ENCODE results near the gene LRRC72. TPM values are rescaled to one million over a fixed set of nuclear protein-coding genes. Genes with fewer than 3 reads are reported as not detected.

The LRRC72 gene
- total RNA-seq, 1 experiment from 2014 or later, result not detected

- BruUV-seq (replicated peaks), result no TSS peak
- DNase-seq (ENCODE audit: low read depth, low spot score) (no peak), ATAC-seq (no peak)
- no peak overlapping the region for H3K27ac ChIP-seq (ENCODE audit: low read length)
- TF ChIP-seq CTCF (IDR thresholded peaks at IDR 0.05) (no peak), SIN3A (IDR thresholded peaks at IDR 0.05; ENCODE audit: borderline replicate concordance, insufficient read depth, low read depth, low read length) (no peak), TCF7L2 (IDR thresholded peaks at IDR 0.05; ENCODE audit: low read depth, low read length) (no peak), POLR2AphosphoS5 (IDR thresholded peaks at IDR 0.05; ENCODE audit: low read depth, low read length) (no peak), REST (IDR thresholded peaks at IDR 0.05; ENCODE audit: insufficient read depth in 1 of 2, low read depth in 2 of 2, low read length in 1 of 2) (no peak)
- in situ Hi-C loops (cut with HindIII; ENCODE audit: low pct_unique_long_range_greater_than_20kb, low sequenced_read_pairs), result no loop called here
- no peaks in the 10 kb centered on the region for H3K4me1 ChIP-seq (ENCODE audit: control insufficient read depth, insufficient read depth, low read length)
- H3K4me3 ChIP-seq (ENCODE audit: low read depth in 2 of 2, low read length in 2 of 2), result no peak overlapping the region
- CTCF ChIA-PET, result no interaction called here
- H3K27me3 ChIP-seq (ENCODE audit: control insufficient read depth, insufficient read depth, low read length), result peaks cover 2% of the 10 kb centered on the region; the same call in 1 of the 2 replicates
- POLR2A ChIA-PET, result no interaction called here
- intact Hi-C loops (cut with micrococcal nuclease; ENCODE audit: unreplicated experiment), result no loop called here
- no peaks in the 10 kb centered on the region for H3K36me3 ChIP-seq (ENCODE audit: control insufficient read depth, insufficient read depth, low read length)
- H3K9me3 ChIP-seq (ENCODE audit: control insufficient read depth, insufficient read depth, low read depth, low read length), result no peaks in the 10 kb centered on the region
These were observed 16.8 kb downstream of the LRRC72 start for GRCh38 chr7:16543456-16543855.

- CTCF ChIA-PET, result no interaction called here
- in situ Hi-C loops (cut with HindIII; ENCODE audit: low pct_unique_long_range_greater_than_20kb, low sequenced_read_pairs), result no loop called here
- Histone ChIP-seq H3K27me3 (ENCODE audit: control insufficient read depth, insufficient read depth, low read length) (peaks cover 5% of the 10 kb centered on the region), H3K36me3 (ENCODE audit: control insufficient read depth, insufficient read depth, low read length) (no peaks in the 10 kb centered on the region), H3K27ac (ENCODE audit: low read length) (no peak overlapping the region), H3K4me1 (ENCODE audit: control insufficient read depth, insufficient read depth, low read length) (no peaks in the 10 kb centered on the region), H3K4me3 (ENCODE audit: low read depth in 2 of 2, low read length in 2 of 2) (no peak overlapping the region), H3K9me3 (ENCODE audit: control insufficient read depth, insufficient read depth, low read depth, low read length) (no peaks in the 10 kb centered on the region)
- ATAC-seq, result no peak; the same call in 1 of the 2 replicates
- no peak for DNase-seq (ENCODE audit: low read depth, low spot score)
- BruUV-seq (replicated peaks), result no TSS peak
- POLR2A ChIA-PET, result no interaction called here
- intact Hi-C loops (cut with micrococcal nuclease; ENCODE audit: unreplicated experiment), result no loop called here
- TF ChIP-seq POLR2AphosphoS5 (IDR thresholded peaks at IDR 0.05; ENCODE audit: low read depth, low read length) (no peak), CTCF (IDR thresholded peaks at IDR 0.05) (no peak), REST (IDR thresholded peaks at IDR 0.05; ENCODE audit: insufficient read depth in 1 of 2, low read depth in 2 of 2, low read length in 1 of 2) (no peak), TCF7L2 (IDR thresholded peaks at IDR 0.05; ENCODE audit: low read depth, low read length) (no peak), SIN3A (IDR thresholded peaks at IDR 0.05; ENCODE audit: borderline replicate concordance, insufficient read depth, low read depth, low read length) (no peak)
These were observed 20.4 kb downstream of the LRRC72 start for GRCh38 chr7:16546921-16547505.
